Measurements from ENCODE around the gene ACTN4.
"Not testable (repeated sequence)": the region's sequence is repeated elsewhere in the genome, so short reads cannot be mapped to it uniquely, and the experiment has no call there.

ACTN4 gene

DNA sequence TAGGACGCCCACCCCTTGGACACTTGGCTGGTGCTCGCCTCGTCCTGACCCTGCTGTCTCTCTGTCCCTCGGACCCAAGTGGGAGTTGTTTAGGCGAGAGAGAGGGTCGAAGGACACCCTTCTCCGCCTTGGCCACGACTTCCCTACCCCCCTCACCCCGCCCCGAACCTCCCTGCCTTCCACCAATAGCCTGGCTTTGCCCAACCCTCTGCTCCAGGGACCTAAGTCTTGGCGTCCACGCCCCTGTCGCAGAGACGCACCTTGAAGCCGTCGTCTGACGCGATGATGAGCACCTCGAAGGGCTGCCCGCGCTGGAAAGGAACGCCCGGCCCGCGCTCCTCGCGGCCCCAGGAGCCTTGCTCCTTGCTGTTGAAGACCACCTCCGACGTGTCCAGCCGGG lies 124.1 kb downstream of the ACTN4 start:
- not testable (repeated sequence) for H3F3A ChIP-seq (ENCODE audit: low read depth); H3K4me1 ChIP-seq (ENCODE audit: insufficient read depth, low read length, poor library complexity, severe bottlenecking); H4K20me1 ChIP-seq (ENCODE audit: insufficient read depth, low read length, poor library complexity, severe bottlenecking); H3K4me2 ChIP-seq (ENCODE audit: low read depth, low read length, poor library complexity, severe bottlenecking); H3K79me2 ChIP-seq (ENCODE audit: insufficient read depth, low read length); H3K36me3 ChIP-seq (ENCODE audit: insufficient read depth, low read length); H3K9ac ChIP-seq (ENCODE audit: low read depth, low read length, poor library complexity, severe bottlenecking); H3K27me3 ChIP-seq (ENCODE audit: insufficient read depth, low read length, poor library complexity, severe bottlenecking); H3K9me2 ChIP-seq (replicated peaks; ENCODE audit: low read depth, low read length); H3K9me3 ChIP-seq (ENCODE audit: insufficient read depth, low read depth, low read length); H3K4me3 ChIP-seq (ENCODE audit: low read length, poor library complexity, severe bottlenecking); H2AFZ ChIP-seq (ENCODE audit: low read length)

DNA sequence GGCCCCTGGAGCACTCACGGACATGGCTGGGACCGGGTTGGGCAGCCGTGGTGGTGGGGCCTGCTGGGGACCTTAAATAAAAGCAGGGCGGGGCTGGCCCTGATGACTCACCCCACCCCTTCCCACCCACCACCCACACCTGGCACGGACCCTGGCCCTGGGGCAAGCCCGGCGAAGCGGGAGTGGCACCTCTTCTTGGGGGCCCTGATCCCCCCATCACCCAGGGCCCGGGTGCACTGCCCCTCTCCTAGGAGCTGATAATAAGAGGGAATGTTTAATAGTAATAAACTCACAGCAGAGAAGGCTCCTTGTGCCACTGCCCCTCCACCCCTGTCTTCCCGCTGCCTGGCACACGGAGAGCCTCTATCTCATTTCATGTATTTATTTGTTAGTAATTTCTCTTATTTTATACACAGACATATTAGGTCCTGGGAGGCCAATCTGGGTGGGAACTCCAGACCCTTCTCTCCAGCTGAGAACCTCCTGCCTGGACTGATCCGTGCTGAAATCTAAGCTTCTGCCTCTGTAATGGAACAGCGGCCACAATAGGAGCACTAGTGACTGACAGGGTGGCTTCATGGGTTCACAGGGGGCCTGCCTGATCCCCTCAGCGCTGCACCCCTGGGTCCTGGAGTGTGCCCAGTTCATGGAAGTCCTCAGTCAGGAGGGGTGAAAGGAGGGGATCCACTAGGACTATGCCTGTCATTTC lies 126.2 kb downstream of the ACTN4 start, which contains the start of gene LGALS7:
LGALS7 (minus strand) TSS at position 49 of the 709 bp plus-strand sequence; CDS start at position 24, 25 bp downstream.
- Histone ChIP-seq H3K27me3 (ENCODE audit: insufficient read depth, low read length, poor library complexity, severe bottlenecking) (no peaks in the 10 kb centered on the region), H2AFZ (ENCODE audit: low read length) (no peak within 1 kb of the TSS), H3K4me3 (ENCODE audit: low read length, poor library complexity, severe bottlenecking) (no peak within 1 kb of the TSS), H3K9ac (ENCODE audit: low read depth, low read length, poor library complexity, severe bottlenecking) (no peak within 1 kb of the TSS), H3K9me3 (ENCODE audit: insufficient read depth, low read depth, low read length) (no peaks in the 10 kb centered on the region), H3K36me3 (ENCODE audit: insufficient read depth, low read length) (no peaks in the 10 kb centered on the region), H3K4me2 (ENCODE audit: low read depth, low read length, poor library complexity, severe bottlenecking) (no peak within 1 kb of the TSS), H3F3A (ENCODE audit: low read depth) (no peaks in the 10 kb centered on the region), H4K20me1 (ENCODE audit: insufficient read depth, low read length, poor library complexity, severe bottlenecking) (no peaks in the 10 kb centered on the region), H3K4me1 (ENCODE audit: insufficient read depth, low read length, poor library complexity, severe bottlenecking) (no peaks in the 10 kb centered on the region), H3K79me2 (ENCODE audit: insufficient read depth, low read length) (no peaks in the 10 kb centered on the region), H3K9me2 (replicated peaks; ENCODE audit: low read depth, low read length) (no peaks in the 10 kb centered on the region)
- TF ChIP-seq EZH2phosphoT487 (IDR thresholded peaks at IDR 0.05; ENCODE audit: borderline replicate concordance): no peak
- TF ChIP-seq, protein P1, sequence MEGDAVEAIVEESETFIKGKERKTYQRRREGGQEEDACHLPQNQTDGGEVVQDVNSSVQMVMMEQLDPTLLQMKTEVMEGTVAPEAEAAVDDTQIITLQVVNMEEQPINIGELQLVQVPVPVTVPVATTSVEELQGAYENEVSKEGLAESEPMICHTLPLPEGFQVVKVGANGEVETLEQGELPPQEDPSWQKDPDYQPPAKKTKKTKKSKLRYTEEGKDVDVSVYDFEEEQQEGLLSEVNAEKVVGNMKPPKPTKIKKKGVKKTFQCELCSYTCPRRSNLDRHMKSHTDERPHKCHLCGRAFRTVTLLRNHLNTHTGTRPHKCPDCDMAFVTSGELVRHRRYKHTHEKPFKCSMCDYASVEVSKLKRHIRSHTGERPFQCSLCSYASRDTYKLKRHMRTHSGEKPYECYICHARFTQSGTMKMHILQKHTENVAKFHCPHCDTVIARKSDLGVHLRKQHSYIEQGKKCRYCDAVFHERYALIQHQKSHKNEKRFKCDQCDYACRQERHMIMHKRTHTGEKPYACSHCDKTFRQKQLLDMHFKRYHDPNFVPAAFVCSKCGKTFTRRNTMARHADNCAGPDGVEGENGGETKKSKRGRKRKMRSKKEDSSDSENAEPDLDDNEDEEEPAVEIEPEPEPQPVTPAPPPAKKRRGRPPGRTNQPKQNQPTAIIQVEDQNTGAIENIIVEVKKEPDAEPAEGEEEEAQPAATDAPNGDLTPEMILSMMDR (conservative IDR thresholded peaks at IDR 0.05; ENCODE audit: low read length): no peak

DNA sequence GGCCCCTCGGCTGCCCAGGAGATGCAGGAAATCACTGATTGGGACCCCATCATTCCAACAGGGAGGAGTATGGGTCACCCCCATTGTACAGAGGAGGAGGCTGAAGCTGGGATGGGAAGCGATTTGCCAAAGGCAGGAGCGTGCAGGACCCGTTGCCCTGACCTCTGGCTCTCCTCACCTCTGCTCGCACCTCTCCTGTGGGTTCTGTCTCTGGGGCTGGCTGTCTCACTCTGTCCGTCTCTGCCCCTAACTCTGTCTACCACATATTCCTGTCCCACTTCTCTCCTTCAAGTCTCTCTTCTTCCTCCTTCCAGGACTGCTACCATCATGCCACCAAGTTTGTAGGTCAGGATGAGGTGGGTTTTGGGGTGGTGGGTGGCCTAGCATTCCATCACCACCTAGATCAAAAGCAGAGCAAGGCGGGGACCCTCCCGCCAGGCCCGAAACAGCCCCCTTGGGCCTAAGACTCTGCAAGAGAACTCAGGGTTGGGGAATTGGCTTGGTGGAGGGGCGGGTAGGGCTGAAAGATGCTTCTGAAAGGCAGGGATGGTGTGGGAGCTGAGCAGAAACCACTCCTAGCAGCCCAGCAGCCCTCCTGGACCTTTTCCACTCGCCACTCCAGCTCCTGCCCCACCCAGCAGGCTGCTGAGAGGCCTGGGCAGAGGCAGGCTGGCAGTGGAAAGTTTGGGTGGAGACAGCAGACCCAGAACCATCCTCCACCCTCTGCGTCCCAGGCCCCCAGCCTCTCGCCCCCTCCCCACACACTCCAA lies 126.9 kb downstream of the ACTN4 start:
- Histone ChIP-seq H3K4me3 (ENCODE audit: low read length, poor library complexity, severe bottlenecking) (no peak overlapping the region), H3K9me2 (replicated peaks; ENCODE audit: low read depth, low read length) (no peaks in the 10 kb centered on the region), H3F3A (ENCODE audit: low read depth) (no peaks in the 10 kb centered on the region), H3K27me3 (ENCODE audit: insufficient read depth, low read length, poor library complexity, severe bottlenecking) (no peaks in the 10 kb centered on the region), H2AFZ (ENCODE audit: low read length) (no peak overlapping the region), H3K9me3 (ENCODE audit: insufficient read depth, low read depth, low read length) (no peaks in the 10 kb centered on the region), H4K20me1 (ENCODE audit: insufficient read depth, low read length, poor library complexity, severe bottlenecking) (no peaks in the 10 kb centered on the region), H3K9ac (ENCODE audit: low read depth, low read length, poor library complexity, severe bottlenecking) (no peak overlapping the region), H3K36me3 (ENCODE audit: insufficient read depth, low read length) (no peaks in the 10 kb centered on the region), H3K79me2 (ENCODE audit: insufficient read depth, low read length) (no peaks in the 10 kb centered on the region), H3K4me1 (ENCODE audit: insufficient read depth, low read length, poor library complexity, severe bottlenecking) (no peaks in the 10 kb centered on the region), H3K4me2 (ENCODE audit: low read depth, low read length, poor library complexity, severe bottlenecking) (no peak overlapping the region)
- TF ChIP-seq, protein P1 (conservative IDR thresholded peaks at IDR 0.05; ENCODE audit: low read length): no peak
- no peak for TF ChIP-seq EZH2phosphoT487 (IDR thresholded peaks at IDR 0.05; ENCODE audit: borderline replicate concordance)
